HG02798 (cell line): ENCODE measurements around the gene HS3ST2.
"Not testable (repeated sequence)": the region's sequence is repeated elsewhere in the genome, so short reads cannot be mapped to it uniquely, and the experiment has no call there.

ENCODE experiments used
- ATAC-seq: cut with Tn5 transposase; IDR thresholded peaks from one replicate; pipeline ENCODE4 v1.9.1; 2021; ENCODE audit warnings: mild to moderate bottlenecking; ENCODE audit not compliant: unreplicated experiment, poor library complexity

Gene HS3ST2

GRCh38 chr16:22810226-22810625, 3.7 kb upstream of the HS3ST2 start:
- ATAC-seq: no peak

- ATAC-seq: no peak
These were observed 577 bp upstream of the HS3ST2 start for GRCh38 chr16:22813223-22813947.

GRCh38 chr16:22814711-22815105, 746 bp downstream of the HS3ST2 start:
- no peak for ATAC-seq

GRCh38 chr16:22815863-22816262, 1.9 kb downstream of the HS3ST2 start:
- ATAC-seq: no peak

- ATAC-seq: no peak
These were observed 2.5 kb downstream of the HS3ST2 start for GRCh38 chr16:22816475-22816874.

GRCh38 chr16:22818736-22819135, 4.8 kb downstream of the HS3ST2 start:
- not testable (repeated sequence) for ATAC-seq

GRCh38 chr16:22838681-22839080, 24.7 kb downstream of the HS3ST2 start:
- no peak for ATAC-seq

GRCh38 chr16:22842031-22842430, 28.1 kb downstream of the HS3ST2 start:
- not testable (repeated sequence) for ATAC-seq

GRCh38 chr16:22843122-22843521, 29.2 kb downstream of the HS3ST2 start:
- no peak for ATAC-seq

- ATAC-seq: no peak
These were observed 29.9 kb downstream of the HS3ST2 start for GRCh38 chr16:22843856-22844255.

- ATAC-seq: no peak
These were observed 30.5 kb downstream of the HS3ST2 start for GRCh38 chr16:22844416-22844815.

GRCh38 chr16:22847100-22847499, 33.1 kb downstream of the HS3ST2 start:
- no peak for ATAC-seq

GRCh38 chr16:22847690-22848089, 33.7 kb downstream of the HS3ST2 start:
- no peak for ATAC-seq

- ATAC-seq: no peak
These were observed 34.5 kb downstream of the HS3ST2 start for GRCh38 chr16:22848451-22848850.

GRCh38 chr16:22849517-22849916, 35.6 kb downstream of the HS3ST2 start:
- no peak for ATAC-seq

- no peak for ATAC-seq
These were observed 41.3 kb downstream of the HS3ST2 start for GRCh38 chr16:22855231-22855630.

GRCh38 chr16:22857296-22858025, 43.5 kb downstream of the HS3ST2 start:
- no peak for ATAC-seq

GRCh38 chr16:22859925-22860324, 46.0 kb downstream of the HS3ST2 start:
- ATAC-seq: no peak

GRCh38 chr16:22861580-22861979, 47.6 kb downstream of the HS3ST2 start:
- no peak for ATAC-seq

- ATAC-seq: no peak
These were observed 48.1 kb downstream of the HS3ST2 start for GRCh38 chr16:22862046-22862445.

- no peak for ATAC-seq
These were observed 50.4 kb downstream of the HS3ST2 start for GRCh38 chr16:22864375-22864774.
